HG02678 (cell line): ENCODE results near the gene TMEM156.

Source experiments
- ATAC-seq: cut with Tn5 transposase; IDR thresholded peaks from one replicate; pipeline ENCODE4 v1.9.1; 2021; ENCODE audit warnings: mild to moderate bottlenecking, moderate library complexity; ENCODE audit not compliant: unreplicated experiment

The TMEM156 gene

GRCh38 chr4:39032218-39033085 lies at the start of gene TMEM156:
TMEM156 (minus strand) TSS chr4:39032409; CDS start chr4:39032313, 96 bp downstream.
- peak; percentile 68 for ATAC-seq

- no peak for ATAC-seq
Observed at GRCh38 chr4:39078829-39079228, 46.6 kb upstream of the TMEM156 start.

DNA sequence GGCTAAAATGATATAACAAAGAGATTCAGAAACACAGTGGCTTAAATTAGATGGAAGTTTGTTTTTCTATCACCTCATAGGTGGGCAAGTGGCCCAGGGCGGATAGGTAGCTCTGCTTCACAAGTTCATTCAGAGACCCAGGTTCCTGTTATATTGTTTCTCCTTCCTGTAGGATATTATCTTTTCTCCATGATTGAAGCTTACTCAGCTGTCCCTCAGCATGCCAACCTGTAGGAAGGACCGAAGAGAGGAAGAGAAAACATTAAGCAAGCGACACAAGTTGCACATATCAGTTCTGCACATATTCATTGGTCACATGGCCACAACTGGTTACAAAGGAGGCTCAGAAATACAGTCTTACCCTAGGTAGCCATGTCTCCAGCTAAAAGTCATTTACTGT lies 36.7 kb upstream of the TMEM156 start:
- no peak for ATAC-seq

DNA sequence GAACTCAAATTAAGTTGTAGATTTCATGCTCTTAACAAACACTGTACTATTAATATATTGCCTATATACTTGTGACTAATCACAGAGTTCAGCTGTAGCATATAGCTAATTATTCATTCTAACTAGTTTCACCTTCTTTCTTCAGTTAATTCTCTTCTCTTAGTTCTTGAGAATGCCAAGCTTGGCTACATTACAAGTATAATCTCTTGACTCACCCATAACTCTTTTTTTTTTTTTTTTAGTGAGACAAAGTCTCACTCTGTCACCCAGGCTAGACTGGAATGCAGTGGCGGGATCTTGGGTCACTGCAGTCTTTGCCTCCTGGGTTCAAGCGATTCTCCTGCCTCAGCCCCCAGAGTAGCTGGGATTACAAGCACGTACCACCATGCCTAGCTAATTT lies 35.2 kb upstream of the TMEM156 start:
- no peak for ATAC-seq

GRCh38 chr4:39067031-39067430 lies 34.8 kb upstream of the TMEM156 start:
- ATAC-seq, result no peak

- ATAC-seq, result no peak
Observed at GRCh38 chr4:39066371-39066770, 34.2 kb upstream of the TMEM156 start.

DNA sequence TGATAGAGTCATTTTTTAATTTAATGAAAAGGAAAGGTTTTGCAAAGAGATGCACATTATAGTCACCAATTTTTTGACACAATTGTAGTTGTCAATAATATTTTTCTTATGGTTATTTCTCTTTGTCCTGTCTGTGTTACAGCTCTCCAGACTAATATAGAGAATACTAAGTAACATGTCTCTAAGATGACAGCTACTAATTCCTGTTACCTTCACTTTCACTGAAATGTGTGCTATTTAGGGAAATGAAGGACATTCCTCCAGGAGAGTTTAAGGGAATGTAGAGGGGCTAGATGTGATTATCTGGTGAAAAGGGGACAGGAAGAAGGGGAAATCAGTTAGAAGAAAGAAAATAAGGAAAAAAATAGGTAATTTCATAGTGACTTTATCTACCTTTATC lies 31.2 kb upstream of the TMEM156 start:
- no peak for ATAC-seq

DNA sequence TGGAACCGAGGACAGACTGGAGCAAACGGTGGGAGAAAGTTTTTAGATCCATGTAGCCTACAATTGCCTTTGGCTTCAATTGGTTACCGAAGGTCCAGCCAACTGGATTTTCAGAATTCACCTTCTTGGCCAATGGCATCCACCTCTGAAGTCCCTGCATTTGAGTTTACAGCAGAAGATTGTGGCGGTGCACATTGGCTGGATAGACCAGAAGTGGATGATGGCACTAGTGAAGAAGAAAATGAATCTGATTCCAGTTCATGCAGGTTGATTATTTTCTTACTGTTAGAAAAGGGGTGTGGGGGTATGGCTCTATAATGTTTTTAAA lies 30.5 kb upstream of the TMEM156 start:
- no peak for ATAC-seq

DNA sequence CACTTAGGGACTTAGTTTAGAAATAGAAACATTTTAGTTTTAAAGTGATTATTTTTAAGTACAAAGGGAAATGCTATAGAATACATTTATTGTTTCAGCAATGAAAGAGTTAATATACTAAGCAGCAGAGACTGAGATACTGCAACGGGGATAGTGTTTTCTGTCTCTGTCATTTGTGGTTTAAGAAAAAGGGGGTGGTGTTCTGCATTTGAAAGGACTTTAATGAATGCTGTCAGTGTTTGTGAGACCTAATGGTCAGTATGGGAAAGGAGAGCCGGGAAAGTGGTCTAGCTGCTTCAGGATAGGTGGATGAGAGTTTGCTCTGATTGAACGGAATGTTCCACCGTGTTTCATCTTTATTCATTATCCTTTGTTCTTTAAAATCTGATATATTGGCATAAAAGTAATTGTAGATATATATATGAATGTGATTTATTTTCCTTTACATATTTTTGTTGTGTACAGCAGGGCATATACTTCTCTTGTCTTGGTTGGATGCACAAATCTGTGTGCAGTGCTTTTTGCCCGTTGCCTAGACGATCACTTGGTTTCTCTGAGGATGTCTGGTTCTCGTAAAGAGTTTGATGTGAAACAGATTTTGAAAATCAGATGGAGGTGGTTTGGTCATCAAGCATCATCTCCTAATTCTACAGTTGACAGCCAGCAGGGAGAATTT lies 30.0 kb upstream of the TMEM156 start, which contains the start of gene KLHL5:
KLHL5 (plus strand) TSS at position 139 of the 676 bp plus-strand sequence; CDS start at position 560, 421 bp downstream.
- no peak for ATAC-seq

DNA sequence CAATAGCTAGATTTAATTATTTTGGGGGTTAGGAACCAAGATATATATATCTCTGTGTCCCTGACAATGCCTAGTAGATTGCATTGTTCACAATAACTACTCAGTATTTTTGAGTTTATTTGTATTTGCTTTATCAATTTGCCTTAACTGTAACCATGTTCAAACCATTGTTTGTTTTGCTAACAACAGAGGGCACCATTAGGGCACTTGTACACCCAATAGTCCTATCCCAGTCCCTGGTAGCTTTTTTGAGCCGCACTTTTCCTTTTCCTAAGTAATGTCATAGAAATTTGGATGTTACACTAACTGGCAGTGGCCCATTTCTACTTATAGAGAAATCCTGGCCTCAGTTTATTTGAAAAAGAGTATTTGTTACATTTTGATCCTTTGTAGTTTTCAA lies 29.2 kb upstream of the TMEM156 start:
- ATAC-seq, result no peak

DNA sequence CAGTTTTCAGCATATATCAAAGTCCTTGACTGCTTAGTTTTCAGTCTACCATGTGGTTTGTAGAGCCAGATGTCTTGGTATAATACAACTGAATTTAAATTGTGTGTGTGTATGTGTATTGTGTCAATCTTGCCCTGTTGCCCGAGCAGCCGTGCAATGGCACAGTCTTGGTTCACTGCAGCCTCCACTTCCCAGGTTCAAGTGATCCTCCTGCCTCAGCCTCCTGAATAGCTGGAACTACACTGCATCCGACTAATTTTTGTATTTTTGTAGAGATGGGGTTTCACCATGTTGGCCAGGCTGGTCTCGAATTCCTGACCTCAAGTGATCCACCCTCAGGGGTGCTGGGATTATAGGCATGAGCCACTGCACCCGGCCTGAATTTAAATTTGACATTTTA lies 23.8 kb upstream of the TMEM156 start:
- no peak for ATAC-seq

- no peak for ATAC-seq
Observed at GRCh38 chr4:39054497-39054896, 22.3 kb upstream of the TMEM156 start.

GRCh38 chr4:39053983-39054382 lies 21.8 kb upstream of the TMEM156 start:
- no peak for ATAC-seq

DNA sequence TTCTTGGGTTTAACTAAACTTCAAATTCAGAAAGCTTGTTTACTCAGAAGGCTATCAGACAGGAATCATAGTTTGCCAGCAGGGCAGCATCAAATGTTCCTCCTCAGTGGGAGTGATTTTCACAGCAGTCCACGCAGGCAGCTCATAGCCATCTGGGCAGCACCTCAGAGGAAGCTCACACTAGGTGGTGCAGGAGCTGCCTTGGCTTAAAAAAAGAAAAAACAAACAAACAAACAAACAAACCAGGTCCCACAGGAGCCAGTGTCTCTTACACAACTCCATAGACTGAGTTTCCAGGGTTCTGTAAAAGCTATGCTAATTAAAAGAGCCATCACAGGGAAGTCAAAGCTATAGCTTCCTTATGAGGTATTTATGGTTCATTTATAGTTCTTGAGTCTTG lies 19.3 kb upstream of the TMEM156 start:
- no peak for ATAC-seq

- no peak for ATAC-seq
Observed at GRCh38 chr4:39050590-39050989, 18.4 kb upstream of the TMEM156 start.

GRCh38 chr4:39048311-39048710 lies 16.1 kb upstream of the TMEM156 start:
- no peak for ATAC-seq

- no peak for ATAC-seq
Observed at GRCh38 chr4:39047681-39048080, 15.5 kb upstream of the TMEM156 start.

GRCh38 chr4:39046249-39046648 lies 14.0 kb upstream of the TMEM156 start:
- ATAC-seq, result no peak

DNA sequence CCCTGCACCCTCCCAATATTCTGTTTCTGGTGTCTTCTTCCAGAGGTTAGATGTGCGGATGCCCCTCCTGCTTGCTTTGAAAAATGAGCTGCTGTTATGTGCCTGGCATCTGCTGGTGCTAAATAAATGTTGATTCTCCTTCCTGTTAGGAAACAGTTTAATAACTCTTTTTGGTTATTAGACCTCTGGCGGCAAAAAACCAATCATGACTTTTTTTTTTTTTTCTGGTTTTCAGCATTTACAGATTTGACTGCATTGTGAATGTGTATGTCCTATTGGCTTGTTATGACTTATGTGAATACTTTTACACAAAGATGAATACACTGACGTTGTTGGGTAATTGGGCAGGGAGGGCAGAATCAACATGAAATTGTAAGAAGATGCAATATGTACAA lies 13.6 kb upstream of the TMEM156 start:
- no peak for ATAC-seq

DNA sequence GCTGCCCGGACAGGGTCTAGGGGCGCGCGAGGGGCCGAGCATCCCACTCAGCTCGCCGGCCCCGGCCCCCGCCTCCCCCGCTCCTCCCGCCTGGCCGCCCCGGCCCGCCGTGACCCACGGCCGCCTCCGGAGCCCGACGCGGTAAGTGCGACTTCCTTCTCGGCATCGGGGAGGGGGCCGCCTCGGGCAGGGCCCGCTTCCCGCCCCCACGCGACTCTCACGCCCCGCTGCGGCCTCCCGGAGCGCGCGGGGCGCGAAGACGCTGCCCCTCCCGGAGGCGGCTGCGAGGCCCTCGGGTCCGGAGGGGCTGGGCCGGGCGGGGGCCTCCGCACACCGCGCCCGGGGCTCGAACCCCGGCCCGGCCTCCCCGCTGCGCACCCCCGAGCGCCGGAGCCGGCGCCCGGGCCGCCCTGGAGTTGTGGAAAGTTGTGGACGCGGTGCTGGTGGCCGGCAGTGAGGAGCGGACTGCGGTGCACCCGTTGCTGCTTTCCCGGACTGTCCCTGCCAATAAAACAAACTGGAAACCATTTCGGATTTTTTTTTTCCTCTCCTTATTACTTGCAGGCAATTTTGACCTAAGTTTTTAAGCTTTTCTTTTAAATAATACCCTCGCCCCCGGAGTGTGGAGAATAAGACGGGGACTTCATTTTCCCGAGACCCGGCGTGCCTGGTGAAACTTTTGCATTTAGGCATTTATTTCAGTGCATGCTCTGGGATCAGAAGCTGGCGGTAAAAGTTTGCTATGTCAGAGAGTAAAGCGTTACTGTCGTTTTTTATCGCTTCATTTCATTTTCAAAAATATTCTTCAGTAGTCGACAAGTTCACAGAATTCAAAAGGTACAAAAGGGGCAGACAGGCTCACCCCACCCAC lies 13.0 kb upstream of the TMEM156 start:
- ATAC-seq, result no peak

DNA sequence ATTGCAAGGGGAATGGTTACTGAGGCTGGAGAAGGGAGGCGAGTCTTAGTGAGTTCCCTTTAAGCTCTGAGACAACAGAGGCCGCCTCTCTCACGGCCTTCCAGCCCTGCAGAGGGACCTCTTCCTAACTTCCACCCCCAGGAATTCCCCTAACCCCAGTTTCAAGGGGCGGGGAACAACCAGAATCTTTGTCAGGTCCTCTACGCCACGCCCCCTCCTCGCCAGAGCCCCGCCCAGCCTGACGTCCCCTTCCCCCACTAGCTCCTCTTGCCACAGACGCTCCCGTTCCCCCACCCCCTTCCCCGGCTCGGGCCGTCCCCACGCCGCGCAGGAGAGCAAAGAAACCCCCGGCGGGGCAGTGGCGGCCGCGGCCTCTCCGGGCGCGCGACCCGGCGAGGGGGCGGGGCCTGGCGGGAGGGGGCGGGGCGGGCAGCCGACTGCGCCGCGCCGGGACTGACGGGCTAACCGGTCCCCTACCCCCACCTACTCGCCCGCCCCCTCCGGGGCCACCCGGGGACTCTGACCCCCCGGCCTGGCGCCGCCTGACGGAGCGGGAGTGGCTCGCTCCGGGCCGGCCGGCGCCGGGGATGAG lies 12.3 kb upstream of the TMEM156 start:
- ATAC-seq, result peak; percentile 65
